HL-60 (cell line): ENCODE results near the gene CD247.

Experiments used
- GABPA ChIP-seq: IDR thresholded peaks from 2 replicates; pipeline ENCODE4 v1.6.1; 2012; ENCODE audit warnings: low read depth
- POLR2AphosphoS5 ChIP-seq: IDR thresholded peaks from 2 replicates; pipeline ENCODE4 v1.6.1; 2012; ENCODE audit warnings: low read depth
- TF ChIP-seq, protein P1 (sequence below): IDR thresholded peaks from one replicate; pipeline ENCODE4 v1.5.1; 2011; ENCODE audit warnings: low read length, control low read depth, inconsistent platforms; ENCODE audit not compliant: insufficient read depth
- TF ChIP-seq, protein P2 (sequence below): IDR thresholded peaks from 2 replicates; pipeline ENCODE4 v1.6.1; 2012; ENCODE audit warnings: low read depth; ENCODE audit not compliant: insufficient replicate concordance

DNA sequence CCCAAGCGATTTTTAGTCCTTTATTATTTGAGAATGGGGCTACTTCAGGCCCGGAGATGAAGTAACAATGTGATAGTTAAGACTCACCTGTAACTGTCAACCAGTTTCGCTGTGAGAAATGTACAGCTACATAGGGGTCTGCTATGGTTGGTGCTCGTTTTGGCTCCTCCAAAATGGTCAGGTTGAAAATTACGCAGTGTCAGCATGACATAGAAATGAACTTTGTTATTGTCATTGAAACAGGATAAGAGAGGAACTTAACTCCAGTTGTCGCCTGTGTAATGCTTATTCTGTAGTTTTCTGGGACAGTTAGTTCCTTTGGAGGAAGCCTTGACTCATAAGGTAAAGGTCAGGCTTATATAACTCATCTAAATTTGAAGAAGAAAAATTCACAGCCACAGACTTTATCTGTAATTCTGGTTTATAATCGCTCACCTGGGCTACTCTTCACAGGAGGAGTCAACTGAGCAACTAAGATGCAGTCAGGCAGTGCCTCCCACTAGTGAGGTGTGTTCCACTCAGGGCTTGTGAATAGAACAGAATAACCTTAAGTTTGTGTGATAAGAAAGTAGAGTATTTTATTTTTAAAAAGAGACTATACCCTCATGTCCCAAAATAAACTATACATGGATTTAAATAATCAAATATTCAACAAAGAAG is 130.9 kb downstream of the CD247 start:
- no peak for TF ChIP-seq POLR2AphosphoS5
- TF ChIP-seq, protein P1, sequence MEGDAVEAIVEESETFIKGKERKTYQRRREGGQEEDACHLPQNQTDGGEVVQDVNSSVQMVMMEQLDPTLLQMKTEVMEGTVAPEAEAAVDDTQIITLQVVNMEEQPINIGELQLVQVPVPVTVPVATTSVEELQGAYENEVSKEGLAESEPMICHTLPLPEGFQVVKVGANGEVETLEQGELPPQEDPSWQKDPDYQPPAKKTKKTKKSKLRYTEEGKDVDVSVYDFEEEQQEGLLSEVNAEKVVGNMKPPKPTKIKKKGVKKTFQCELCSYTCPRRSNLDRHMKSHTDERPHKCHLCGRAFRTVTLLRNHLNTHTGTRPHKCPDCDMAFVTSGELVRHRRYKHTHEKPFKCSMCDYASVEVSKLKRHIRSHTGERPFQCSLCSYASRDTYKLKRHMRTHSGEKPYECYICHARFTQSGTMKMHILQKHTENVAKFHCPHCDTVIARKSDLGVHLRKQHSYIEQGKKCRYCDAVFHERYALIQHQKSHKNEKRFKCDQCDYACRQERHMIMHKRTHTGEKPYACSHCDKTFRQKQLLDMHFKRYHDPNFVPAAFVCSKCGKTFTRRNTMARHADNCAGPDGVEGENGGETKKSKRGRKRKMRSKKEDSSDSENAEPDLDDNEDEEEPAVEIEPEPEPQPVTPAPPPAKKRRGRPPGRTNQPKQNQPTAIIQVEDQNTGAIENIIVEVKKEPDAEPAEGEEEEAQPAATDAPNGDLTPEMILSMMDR: no peak
- TF ChIP-seq GABPA: no peak
- TF ChIP-seq, protein P2, sequence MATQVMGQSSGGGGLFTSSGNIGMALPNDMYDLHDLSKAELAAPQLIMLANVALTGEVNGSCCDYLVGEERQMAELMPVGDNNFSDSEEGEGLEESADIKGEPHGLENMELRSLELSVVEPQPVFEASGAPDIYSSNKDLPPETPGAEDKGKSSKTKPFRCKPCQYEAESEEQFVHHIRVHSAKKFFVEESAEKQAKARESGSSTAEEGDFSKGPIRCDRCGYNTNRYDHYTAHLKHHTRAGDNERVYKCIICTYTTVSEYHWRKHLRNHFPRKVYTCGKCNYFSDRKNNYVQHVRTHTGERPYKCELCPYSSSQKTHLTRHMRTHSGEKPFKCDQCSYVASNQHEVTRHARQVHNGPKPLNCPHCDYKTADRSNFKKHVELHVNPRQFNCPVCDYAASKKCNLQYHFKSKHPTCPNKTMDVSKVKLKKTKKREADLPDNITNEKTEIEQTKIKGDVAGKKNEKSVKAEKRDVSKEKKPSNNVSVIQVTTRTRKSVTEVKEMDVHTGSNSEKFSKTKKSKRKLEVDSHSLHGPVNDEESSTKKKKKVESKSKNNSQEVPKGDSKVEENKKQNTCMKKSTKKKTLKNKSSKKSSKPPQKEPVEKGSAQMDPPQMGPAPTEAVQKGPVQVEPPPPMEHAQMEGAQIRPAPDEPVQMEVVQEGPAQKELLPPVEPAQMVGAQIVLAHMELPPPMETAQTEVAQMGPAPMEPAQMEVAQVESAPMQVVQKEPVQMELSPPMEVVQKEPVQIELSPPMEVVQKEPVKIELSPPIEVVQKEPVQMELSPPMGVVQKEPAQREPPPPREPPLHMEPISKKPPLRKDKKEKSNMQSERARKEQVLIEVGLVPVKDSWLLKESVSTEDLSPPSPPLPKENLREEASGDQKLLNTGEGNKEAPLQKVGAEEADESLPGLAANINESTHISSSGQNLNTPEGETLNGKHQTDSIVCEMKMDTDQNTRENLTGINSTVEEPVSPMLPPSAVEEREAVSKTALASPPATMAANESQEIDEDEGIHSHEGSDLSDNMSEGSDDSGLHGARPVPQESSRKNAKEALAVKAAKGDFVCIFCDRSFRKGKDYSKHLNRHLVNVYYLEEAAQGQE: no peak
